Tibial nerve (tissue), 4 donors: ENCODE results near the gene SAMD8. TPM values are rescaled to one million over a fixed set of nuclear protein-coding genes. Genes with fewer than 3 reads are reported as not detected.

Experiments used
- DNase-seq, 2 donors: peaks; one replicate each; pipeline ENCODE4 v3.0.0-alpha.2; 2019; ENCODE audit warnings: low spot score in 2 of 2
- H3K27ac ChIP-seq, 4 donors: fragments of 200-600 bp; sonication (generic) in 3 of 4; one replicate each; pipeline ENCODE4 v1.5.1; 2017 to 2019; ENCODE audit warnings: mild to moderate bottlenecking in 1 of 4
- H3K27me3 ChIP-seq, 2 donors: fragments of 200-600 bp; sonication (generic) in 1 of 2; one replicate each; pipeline versions ENCODE4 v1.5.1 to v1.6.0; 2017 to 2019
- H3K36me3 ChIP-seq, 3 donors: fragments of 200-600 bp; sonication (generic); one replicate each; pipeline ENCODE4 v1.5.1; 2018 to 2019
- H3K4me1 ChIP-seq, 4 donors: fragments of 200-600 bp; sonication (generic) in 3 of 4; one replicate each; pipeline ENCODE4 v1.5.1; 2017 to 2019
- H3K4me3 ChIP-seq, 4 donors: fragments of 200-600 bp; sonication (generic) in 3 of 4; one replicate each; pipeline ENCODE4 v1.5.1; 2017 to 2019; ENCODE audit warnings: mild to moderate bottlenecking in 1 of 4, moderate library complexity in 1 of 4
- H3K9me3 ChIP-seq, 4 donors: fragments of 200-600 bp; sonication (generic) in 3 of 4; one replicate each; pipeline ENCODE4 v1.5.1; 2017 to 2019
- CTCF ChIP-seq, 5 experiments: fragments of 200-600 bp in 3 of 5; fragments of 450-650 bp in 2 of 5; sonication (generic) in 3 of 5; IDR thresholded peaks; one replicate each; pipeline ENCODE4 v1.5.1; 2016 to 2019; ENCODE audit warnings: antibody characterized with exemption in 5 of 5, mild to moderate bottlenecking in 3 of 5, moderate library complexity in 2 of 5
- EP300 ChIP-seq, 2 donors: sonication (generic); formaldehyde crosslinking; IDR thresholded peaks; one replicate each; pipeline ENCODE4 v1.6.1; 2017; ENCODE audit warnings: antibody characterized with exemption in 2 of 2, mild to moderate bottlenecking in 1 of 2
- POLR2A ChIP-seq, 2 donors: fragments of 450-650 bp; IDR thresholded peaks; one replicate each; pipeline ENCODE4 v1.6.1; 2017; ENCODE audit warnings: antibody characterized with exemption in 2 of 2, mild to moderate bottlenecking in 2 of 2, moderate library complexity in 2 of 2
- WGBS, 2 donors: methylation state at CpG; one replicate each; pipeline ENCODE4 v1.1.5; 2018; 5-methylcytosine and 5-hydroxymethylcytosine counted together
- total RNA-seq, 4 donors: library from RNA; depleted of rRNA; stranded (reverse); fragments of >200 nt; gene quantifications; one replicate each; pipeline ENCODE4 v1.1.0, GENCODE V29; 2016

SAMD8 gene
- total RNA-seq, 4 donors from 2014 or later, result 46.5 to 62.0 (median 56.7) TPM

GRCh38 chr10:75107756-75108683 is 3.4 kb upstream of the SAMD8 start:
- Histone ChIP-seq H3K36me3 (no peaks in the 10 kb centered on the region), H3K9me3 (no peaks in the 10 kb centered on the region), H3K27ac (no peak overlapping the region), H3K4me1 (peaks cover 0 to 15% (median 5%) of the 10 kb centered on the region in 4 donors), H3K4me3 (no peak overlapping the region), H3K27me3 (no peaks in the 10 kb centered on the region)
- DNase-seq, result no peak
- TF ChIP-seq EP300 (IDR thresholded peaks at IDR 0.05), result no peak
- TF ChIP-seq POLR2A (IDR thresholded peaks at IDR 0.05), result no peak
- TF ChIP-seq CTCF (IDR thresholded peaks at IDR 0.05), result no peak
- WGBS, 2 donors, result 79 to 83% methylated on average over 22 to 25 of the region's 25 CpGs

- TF ChIP-seq EP300 (IDR thresholded peaks at IDR 0.05) (no peak), CTCF (IDR thresholded peaks at IDR 0.05) (peak in 1 of 5 experiments; percentile 40)
- no peak for DNase-seq
These were observed 2.6 kb upstream of the SAMD8 start for GRCh38 chr10:75108684-75109458.

GRCh38 chr10:75109459-75109778 is 2.0 kb upstream of the SAMD8 start:
- no peaks in the 10 kb centered on the region for H3K9me3 ChIP-seq
- no peaks in the 10 kb centered on the region for H3K27me3 ChIP-seq
- no peaks in the 10 kb centered on the region for H3K36me3 ChIP-seq
- no peak overlapping the region for H3K4me3 ChIP-seq
- WGBS, 2 donors, result 97 to 100% methylated on average over 1 of the region's 1 CpG
- DNase-seq, result no peak
- H3K4me1 ChIP-seq, result peaks cover 0 to 27% (median 15%) of the 10 kb centered on the region in 4 donors
- TF ChIP-seq POLR2A (IDR thresholded peaks at IDR 0.05) (no peak), CTCF (IDR thresholded peaks at IDR 0.05) (no peak), EP300 (IDR thresholded peaks at IDR 0.05) (no peak)
- no peak overlapping the region for H3K27ac ChIP-seq

More at GRCh38 chr10:75108684-75109458, 2.6 kb upstream of the SAMD8 start:
- Histone ChIP-seq H3K27ac (no peak overlapping the region), H3K36me3 (no peaks in the 10 kb centered on the region), H3K4me3 (no peak overlapping the region), H3K27me3 (no peaks in the 10 kb centered on the region), H3K9me3 (no peaks in the 10 kb centered on the region), H3K4me1 (peaks cover 0 to 23% (median 12%) of the 10 kb centered on the region in 4 donors)
- WGBS, 2 donors, result 71 to 82% methylated on average over 10 of the region's 10 CpGs

- Histone ChIP-seq H3K27ac (peak overlapping the region in 2 of 4 donors; percentile 99), H3K4me1 (peaks cover 0 to 33% (median 19%) of the 10 kb centered on the region in 4 donors), H3K9me3 (no peaks in the 10 kb centered on the region), H3K4me3 (no peak overlapping the region), H3K27me3 (no peaks in the 10 kb centered on the region), H3K36me3 (no peaks in the 10 kb centered on the region)
- 96 to 97% methylated on average over 8 of the region's 8 CpGs for WGBS, 2 donors
- no peak for DNase-seq
- TF ChIP-seq CTCF (IDR thresholded peaks at IDR 0.05) (no peak), POLR2A (IDR thresholded peaks at IDR 0.05) (no peak), EP300 (IDR thresholded peaks at IDR 0.05) (no peak)
These were observed 1.3 kb upstream of the SAMD8 start for GRCh38 chr10:75110006-75110632.
